Fibroblast of the conjunctiva (primary cell): ENCODE measurements around the gene GRM8.
"Not testable (repeated sequence)": the region's sequence is repeated elsewhere in the genome, so short reads cannot be mapped to it uniquely, and the experiment has no call there.

Source experiments
- DNase-seq: peaks from one replicate; pipeline ENCODE4 v3.0.0-alpha.2; 2010; ENCODE audit warnings: low read depth

GRM8 gene

GRCh38 chr7:126718419-126718818, 534.3 kb downstream of the GRM8 start:
- no peak for DNase-seq

DNA sequence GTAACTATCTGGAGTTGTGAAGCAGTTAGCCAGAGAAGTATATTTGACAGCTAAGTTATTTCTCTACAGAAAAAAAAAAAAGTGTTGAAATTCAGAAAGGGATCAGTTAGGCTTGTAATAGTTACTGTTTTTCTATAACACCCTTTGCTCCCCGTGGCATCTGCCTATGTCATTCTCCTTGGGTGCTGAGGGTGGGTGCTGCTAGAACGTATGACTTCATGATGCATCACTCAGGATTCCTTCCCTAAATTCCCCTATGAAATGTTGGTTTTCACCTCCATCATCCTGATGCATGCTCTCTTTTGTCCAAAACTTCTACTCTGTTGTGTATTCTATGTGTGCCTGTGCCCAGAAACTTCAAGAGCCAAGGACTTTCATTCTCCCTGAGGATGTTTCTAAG, 536.4 kb downstream of the GRM8 start:
- no peak for DNase-seq

DNA sequence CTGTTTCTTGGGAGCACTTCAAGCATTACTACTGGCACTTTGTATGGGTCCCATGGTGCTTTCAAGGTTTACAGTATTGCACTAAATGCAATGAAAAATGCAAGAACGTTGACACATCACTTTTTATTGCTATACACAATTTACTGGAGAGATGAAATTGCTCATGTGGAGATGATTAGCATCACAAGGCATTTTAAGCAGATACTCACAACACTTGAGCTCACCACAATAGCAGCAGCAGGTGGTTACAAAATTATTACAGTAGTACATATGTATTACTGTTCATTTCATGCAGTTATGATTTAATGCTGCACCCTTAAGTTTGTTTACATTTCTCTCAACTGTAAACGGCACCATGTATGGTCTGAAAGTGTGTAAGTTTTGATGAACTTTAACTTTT, 537.7 kb downstream of the GRM8 start:
- no peak for DNase-seq

GRCh38 chr7:126702242-126703016, 550.3 kb downstream of the GRM8 start:
- DNase-seq = no peak

DNA sequence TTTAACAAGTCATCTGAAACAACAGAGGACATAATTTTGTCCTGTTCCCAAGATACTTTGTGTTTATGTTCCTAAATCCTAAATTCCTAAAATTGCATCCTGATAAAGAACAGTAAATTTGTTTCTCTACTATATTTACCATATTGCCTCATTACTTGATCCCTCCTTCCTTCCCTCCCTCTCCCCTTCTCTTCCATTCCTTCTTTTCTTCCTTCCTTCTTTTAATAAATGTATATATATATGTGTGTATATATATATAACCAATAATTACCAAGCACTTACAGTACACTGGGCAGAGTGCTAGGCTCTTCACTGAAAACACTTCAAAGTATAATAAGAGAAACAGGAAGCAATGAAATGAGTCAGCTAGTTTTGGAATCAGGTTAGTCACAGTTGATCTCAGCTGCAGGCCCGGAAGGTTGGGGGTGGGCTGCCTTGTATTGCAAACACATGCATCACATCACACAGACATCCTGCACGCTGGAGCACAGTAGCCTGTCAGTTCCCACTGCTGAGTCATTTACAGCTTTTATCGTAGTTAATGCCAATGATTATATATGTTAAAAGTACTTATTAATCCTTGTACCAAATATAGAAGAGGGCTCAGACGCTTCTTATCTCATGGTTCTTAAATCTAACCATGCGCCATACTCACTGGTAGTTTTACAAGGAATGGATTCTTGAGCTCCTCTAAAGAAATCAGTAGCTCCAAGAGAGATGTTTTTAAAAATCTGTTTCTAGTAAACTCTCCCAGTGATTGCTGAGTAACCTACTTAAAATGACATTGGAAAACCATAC, 551.7 kb downstream of the GRM8 start:
- DNase-seq = peak; percentile 86

DNA sequence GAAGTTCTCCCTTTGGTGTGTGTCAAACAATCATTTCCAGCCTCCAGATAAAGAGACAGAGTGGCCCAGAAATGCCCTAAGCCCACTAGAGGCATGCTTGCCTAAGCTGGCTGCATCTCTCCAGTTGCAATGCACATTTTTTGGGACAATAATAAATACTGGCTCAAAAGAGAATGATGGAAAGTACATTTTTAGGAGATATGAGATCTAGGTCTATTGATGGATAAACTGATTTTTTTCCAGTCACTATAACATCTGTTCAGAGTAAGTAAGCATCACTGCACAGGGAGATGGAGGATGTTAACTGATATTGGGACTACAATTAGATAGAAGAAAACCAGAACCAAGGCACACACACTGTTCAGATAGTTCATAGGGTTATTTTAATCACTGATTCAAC, 553.0 kb downstream of the GRM8 start:
- no peak for DNase-seq

DNA sequence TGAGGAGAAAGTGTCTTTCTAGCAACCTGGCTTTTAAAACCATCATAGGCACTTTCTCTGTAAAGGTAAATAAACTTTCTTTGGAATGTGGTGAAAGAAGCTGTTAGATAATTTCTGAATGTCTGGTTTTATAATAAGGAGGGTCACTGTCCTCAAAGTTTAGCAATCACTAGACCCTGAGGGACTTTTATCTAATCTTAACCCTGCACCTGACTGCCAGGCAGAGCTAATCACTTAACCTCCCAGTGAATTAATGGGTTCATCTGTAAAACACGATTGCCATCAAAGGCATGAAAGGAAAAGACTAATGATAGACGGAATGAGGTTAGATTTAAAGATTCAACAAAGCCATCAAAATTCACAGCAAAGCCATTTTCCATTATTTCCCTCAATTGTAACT, 553.8 kb downstream of the GRM8 start:
- DNase-seq = no peak

- DNase-seq = no peak
Observed at GRCh38 chr7:126698446-126698845, 554.3 kb downstream of the GRM8 start.

- DNase-seq = no peak
Observed at GRCh38 chr7:126696256-126697038, 556.3 kb downstream of the GRM8 start.

- DNase-seq = no peak
Observed at GRCh38 chr7:126690848-126691751, 561.6 kb downstream of the GRM8 start.

DNA sequence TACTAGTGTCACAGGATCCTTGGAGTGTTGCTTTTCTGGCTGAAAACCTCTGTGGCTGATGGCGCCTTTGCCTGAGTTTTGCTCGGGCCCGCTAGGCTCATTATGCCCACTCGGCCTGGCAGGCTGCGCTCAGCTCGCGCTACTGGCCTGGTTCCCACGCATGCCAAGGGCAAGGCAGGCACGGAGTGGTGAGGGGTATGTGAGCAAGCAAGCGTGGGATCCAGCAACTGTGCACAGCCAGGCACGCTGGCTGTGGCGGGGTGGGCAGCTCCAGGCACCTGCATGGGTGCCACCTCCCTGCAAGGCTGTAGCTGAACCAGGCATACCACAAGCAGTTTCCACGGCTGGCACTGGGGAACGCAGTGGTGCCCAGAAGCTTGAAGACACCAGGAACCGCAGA, 562.6 kb downstream of the GRM8 start:
- DNase-seq = no peak

GRCh38 chr7:126689037-126689436, 563.7 kb downstream of the GRM8 start:
- no peak for DNase-seq

GRCh38 chr7:126686474-126686873, 566.3 kb downstream of the GRM8 start:
- DNase-seq = no peak

DNA sequence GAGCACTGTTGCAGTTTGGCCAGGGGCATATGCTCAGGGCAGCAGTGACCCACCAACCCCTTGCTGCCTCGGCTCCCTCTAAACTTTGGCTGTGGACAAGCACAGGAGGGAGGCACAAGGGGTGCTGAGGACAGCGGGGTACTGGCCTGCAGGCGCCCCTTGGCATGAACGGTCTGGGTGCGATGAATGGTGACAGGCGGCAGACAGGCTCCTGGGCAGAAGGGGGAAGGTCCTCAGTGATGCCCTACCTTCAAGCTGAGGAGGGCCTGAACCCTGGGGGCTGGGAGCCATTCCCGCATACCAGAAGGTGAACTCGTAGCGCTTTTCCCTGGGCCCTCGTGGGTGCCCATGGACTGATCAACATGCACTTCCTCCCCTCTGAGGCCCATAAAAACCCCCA, 567.1 kb downstream of the GRM8 start:
- no peak for DNase-seq

GRCh38 chr7:126685018-126685573, 567.6 kb downstream of the GRM8 start:
- no peak for DNase-seq

- no peak for DNase-seq
Observed at GRCh38 chr7:126682176-126682575, 570.6 kb downstream of the GRM8 start.

GRCh38 chr7:126668762-126669161, 584.0 kb downstream of the GRM8 start:
- DNase-seq = not testable (repeated sequence)

- DNase-seq = no peak
Observed at GRCh38 chr7:126668367-126668752, 584.4 kb downstream of the GRM8 start.

DNA sequence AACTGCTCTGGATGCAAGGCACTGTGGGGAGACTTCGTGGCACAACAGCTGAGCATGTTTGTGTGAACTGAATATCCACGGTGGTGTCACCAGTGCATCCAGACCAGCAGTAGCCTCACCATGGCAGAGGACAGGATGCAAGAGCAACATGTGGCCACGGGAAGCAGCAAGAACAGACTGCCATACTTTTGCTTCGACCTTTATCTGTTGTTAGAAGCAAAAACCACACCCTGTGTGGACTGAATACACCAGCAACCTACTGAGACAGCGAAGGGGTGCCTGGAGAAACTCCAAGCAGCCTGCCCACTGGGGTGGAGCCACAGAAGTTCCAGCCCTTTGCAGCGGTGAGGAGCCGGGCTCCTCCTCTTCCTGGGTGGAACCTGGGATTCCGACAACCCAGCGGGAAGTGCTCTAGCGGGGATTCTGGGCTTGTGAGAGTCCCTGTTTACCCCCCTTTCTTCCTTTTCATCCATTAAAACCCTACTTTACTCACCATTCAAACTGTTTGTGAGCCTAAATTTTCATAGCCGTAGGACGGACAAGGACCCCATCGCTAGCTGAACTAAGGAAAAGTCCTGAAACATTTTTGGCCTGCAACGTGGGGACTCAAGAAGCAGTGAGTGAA, 584.9 kb downstream of the GRM8 start:
- no peak for DNase-seq

GRCh38 chr7:126662856-126663255, 589.9 kb downstream of the GRM8 start:
- no peak for DNase-seq

GRCh38 chr7:126659124-126659523, 593.6 kb downstream of the GRM8 start:
- DNase-seq = no peak
